ENCODE measurements around the gene HMCES. TPM values are rescaled to one million over a fixed set of nuclear protein-coding genes. Genes with fewer than 3 reads are reported as not detected.
"Not testable (repeated sequence)": the region's sequence is repeated elsewhere in the genome, so short reads cannot be mapped to it uniquely, and the experiment has no call there.

The HMCES gene
- polyA plus RNA-seq, 3 donors: 11.9 to 23.0 (median 18.0) TPM

GRCh38 chr3:129245141-129245540 is 33.5 kb upstream of the HMCES start:
- H3K27me3 ChIP-seq (ENCODE audit: control insufficient read depth in 2 of 2, insufficient read depth in 2 of 2, low read length in 2 of 2): no peaks in the 10 kb centered on the region
- peaks cover 67% of the 10 kb centered on the region for H3K79me2 ChIP-seq (ENCODE audit: insufficient read depth, low read length)
- DNase-seq: no peak
- no peak for TF ChIP-seq CTCF (IDR thresholded peaks at IDR 0.05)
- H3K36me3 ChIP-seq (replicated peaks in 1 of 2; ENCODE audit: control insufficient read depth in 1 of 2, insufficient read depth in 2 of 2, low read length in 2 of 2): no peaks in the 10 kb centered on the region
- WGBS (ENCODE audit: insufficient coverage): 90% methylated on average over 3 of the region's 5 CpGs
- H4K20me1 ChIP-seq (ENCODE audit: insufficient read depth, low read length): no peaks in the 10 kb centered on the region
- H3K4me1 Mint-ChIP-seq: peaks cover 35% of the 10 kb centered on the region
- peak overlapping the region in 1 of 2 donors; percentile 89 for H3K27ac ChIP-seq (ENCODE audit: low read depth in 1 of 2, low read length in 2 of 2)
- intact Hi-C loops (cut with micrococcal nuclease): loop anchor here in 1 of 2 donors (5.0 kb wide), 1 partner anchor 63 kb away; the partner anchor contains the start of gene CNBP
- no peaks in the 10 kb centered on the region for H3K9me3 ChIP-seq (replicated peaks in 1 of 2; ENCODE audit: control insufficient read depth in 1 of 2, insufficient read depth in 1 of 2, low read length in 2 of 2)
- H2AFZ ChIP-seq (ENCODE audit: insufficient read depth, low read depth, low read length, poor library complexity, severe bottlenecking): peak overlapping the region; percentile 77
- peak overlapping the region in 1 of 2 donors; percentile 47 for H3K4me3 Mint-ChIP-seq
- peaks cover under 1 to 7% of the 10 kb centered on the region in 2 donors for H3K36me3 Mint-ChIP-seq
- peaks cover 0 to 4% (median 3%) of the 10 kb centered on the region in 3 donors for H3K27me3 Mint-ChIP-seq (ENCODE audit: low read depth in 3 of 3)
- H3K4me3 ChIP-seq (replicated peaks in 1 of 3; ENCODE audit: low read depth in 2 of 3, low read length in 3 of 3): peak overlapping the region in 1 of 3 experiments; percentile 58
- no peaks in the 10 kb centered on the region for H3K9me3 Mint-ChIP-seq
- peak overlapping the region; percentile 59 to 95 (median 87) for H3K27ac Mint-ChIP-seq
- peaks cover 30 to 40% of the 10 kb centered on the region in 2 donors for H3K4me1 ChIP-seq (ENCODE audit: control insufficient read depth in 1 of 2, insufficient read depth in 2 of 2, low read length in 2 of 2)
- H3K4me2 ChIP-seq (replicated peaks; ENCODE audit: extremely low read depth, low read length, poor library complexity, severe bottlenecking): peak overlapping the region; percentile 67
- H3K9ac ChIP-seq (ENCODE audit: insufficient read depth, low read length, poor library complexity, severe bottlenecking): peak overlapping the region; percentile 41

DNA sequence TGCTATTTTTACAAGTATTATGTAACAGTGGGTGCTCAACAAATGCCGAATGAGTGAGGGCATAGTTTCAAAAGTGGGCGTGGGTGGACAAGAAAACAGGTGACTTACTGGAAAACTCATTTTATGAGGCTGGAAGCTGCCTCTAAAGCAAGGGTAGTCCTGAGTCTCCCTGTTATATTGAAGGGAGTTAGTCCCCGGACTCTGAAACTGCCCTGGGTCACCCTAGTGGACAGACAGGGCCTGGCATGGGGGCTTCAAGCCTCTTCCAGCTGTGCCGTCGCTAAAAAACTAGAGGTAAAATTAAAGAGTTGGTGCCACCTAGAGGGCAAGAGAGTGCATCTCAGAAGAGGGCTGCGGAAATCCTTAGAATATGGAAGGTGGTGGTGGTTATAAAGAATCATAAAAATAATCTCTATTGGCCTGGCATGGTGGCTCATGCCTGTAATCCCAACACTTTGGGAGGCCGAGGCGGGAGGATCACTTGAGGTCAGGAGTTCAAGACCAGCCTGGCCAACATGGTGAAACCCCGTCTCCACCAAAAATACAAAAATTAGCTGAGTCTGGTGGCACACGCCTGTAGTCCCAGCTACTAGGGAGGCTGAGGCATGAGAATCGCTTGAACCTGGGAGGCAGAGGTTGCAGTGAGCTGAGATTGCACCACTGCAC is 32.9 kb upstream of the HMCES start:
- H3K9ac ChIP-seq (ENCODE audit: insufficient read depth, low read length, poor library complexity, severe bottlenecking): peak overlapping the region; percentile 41
- peak overlapping the region in 1 of 2 donors; percentile 89 for H3K27ac ChIP-seq (ENCODE audit: low read depth in 1 of 2, low read length in 2 of 2)
- peak overlapping the region; percentile 77 for H2AFZ ChIP-seq (ENCODE audit: insufficient read depth, low read depth, low read length, poor library complexity, severe bottlenecking)

More for the DNA sequence above, 32.9 kb upstream of the HMCES start:
- not testable (repeated sequence) for H4K20me1 ChIP-seq (ENCODE audit: insufficient read depth, low read length); H3K27me3 ChIP-seq (ENCODE audit: control insufficient read depth in 2 of 2, insufficient read depth in 2 of 2, low read length in 2 of 2); H3K9me3 Mint-ChIP-seq; H3K27me3 Mint-ChIP-seq (ENCODE audit: low read depth in 3 of 3); H3K36me3 ChIP-seq (replicated peaks in 1 of 2; ENCODE audit: control insufficient read depth in 1 of 2, insufficient read depth in 2 of 2, low read length in 2 of 2); H3K36me3 Mint-ChIP-seq; H3K9me3 ChIP-seq (replicated peaks in 1 of 2; ENCODE audit: control insufficient read depth in 1 of 2, insufficient read depth in 1 of 2, low read length in 2 of 2)
- Histone ChIP-seq H3K79me2 (ENCODE audit: insufficient read depth, low read length) (peaks cover 67% of the 10 kb centered on the region), H3K4me2 (replicated peaks; ENCODE audit: extremely low read depth, low read length, poor library complexity, severe bottlenecking) (peak overlapping the region; percentile 67), H3K4me1 (ENCODE audit: control insufficient read depth in 1 of 2, insufficient read depth in 2 of 2, low read length in 2 of 2) (peaks cover 30 to 40% of the 10 kb centered on the region in 2 donors), H3K4me3 (replicated peaks in 1 of 3; ENCODE audit: low read depth in 2 of 3, low read length in 3 of 3) (peak overlapping the region in 1 of 3 experiments; percentile 58)
- peak; percentile 90 to 93 (median 92) for DNase-seq
- WGBS (ENCODE audit: insufficient coverage): 3% methylated on average over 5 of the region's 11 CpGs
- H3K4me1 Mint-ChIP-seq: peaks cover 34% of the 10 kb centered on the region
- peak; percentile 96 for TF ChIP-seq CTCF (IDR thresholded peaks at IDR 0.05)
- intact Hi-C loops (cut with micrococcal nuclease): loop anchor here in 1 of 2 donors (5.0 kb wide), 1 partner anchor 63 kb away; the partner anchor contains the start of gene CNBP
- H3K4me3 Mint-ChIP-seq: peak overlapping the region in 1 of 2 donors; percentile 47
- peak overlapping the region; percentile 59 to 95 (median 87) for H3K27ac Mint-ChIP-seq

All from CD14-positive monocyte (primary cell).